ENCODE measurements around the gene SIRT5.

The SIRT5 gene

GRCh38 chr6:13565921-13566320 lies 8.5 kb upstream of the SIRT5 start:
- no peaks in the 10 kb centered on the region for H3K79me2 ChIP-seq (ENCODE audit: low read length)
- TF ChIP-seq CTCF (IDR thresholded peaks at IDR 0.05; ENCODE audit: low read length) (no peak), EZH2phosphoT487 (IDR thresholded peaks at IDR 0.05; ENCODE audit: low read length) (no peak), EZH2 (optimal IDR thresholded peaks at IDR 0.05; ENCODE audit: low read depth, low read length) (no peak)
- no peaks in the 10 kb centered on the region for H3K36me3 ChIP-seq (replicated peaks; ENCODE audit: insufficient read depth, low read length)
- no peaks in the 10 kb centered on the region for H3K27me3 ChIP-seq (replicated peaks; ENCODE audit: insufficient read depth, low read length)
- H3K4me1 ChIP-seq (ENCODE audit: low read length) = no peaks in the 10 kb centered on the region
- no peak overlapping the region for H2AFZ ChIP-seq (ENCODE audit: low read length)
- no peak for DNase-seq
- H3K4me2 ChIP-seq (ENCODE audit: low read depth, low read length) = no peak overlapping the region
- no peaks in the 10 kb centered on the region for H3K9me2 ChIP-seq (replicated peaks; ENCODE audit: insufficient read depth, low read length)
- no peak overlapping the region for H3K9ac ChIP-seq (ENCODE audit: low read length)
- H3K27ac ChIP-seq (ENCODE audit: low read length) = no peak overlapping the region
- no peak overlapping the region for H3K4me3 ChIP-seq (ENCODE audit: low read length)
- H3F3A ChIP-seq (ENCODE audit: insufficient read depth, low read length) = no peaks in the 10 kb centered on the region
- H3K9me3 ChIP-seq (replicated peaks; ENCODE audit: insufficient read depth, low read length) = no peaks in the 10 kb centered on the region
- H4K20me1 ChIP-seq (ENCODE audit: insufficient read depth, low read length) = no peaks in the 10 kb centered on the region

- Histone ChIP-seq H3K27me3 (replicated peaks; ENCODE audit: insufficient read depth, low read length) (no peaks in the 10 kb centered on the region), H3K79me2 (ENCODE audit: low read length) (no peaks in the 10 kb centered on the region), H4K20me1 (ENCODE audit: insufficient read depth, low read length) (no peaks in the 10 kb centered on the region), H3K27ac (ENCODE audit: low read length) (no peak overlapping the region), H3K4me1 (ENCODE audit: low read length) (no peaks in the 10 kb centered on the region), H3K9me2 (replicated peaks; ENCODE audit: insufficient read depth, low read length) (no peaks in the 10 kb centered on the region), H3K4me3 (ENCODE audit: low read length) (no peak overlapping the region), H3F3A (ENCODE audit: insufficient read depth, low read length) (no peaks in the 10 kb centered on the region), H3K9ac (ENCODE audit: low read length) (no peak overlapping the region), H3K4me2 (ENCODE audit: low read depth, low read length) (no peak overlapping the region), H3K9me3 (replicated peaks; ENCODE audit: insufficient read depth, low read length) (no peaks in the 10 kb centered on the region), H3K36me3 (replicated peaks; ENCODE audit: insufficient read depth, low read length) (no peaks in the 10 kb centered on the region), H2AFZ (ENCODE audit: low read length) (no peak overlapping the region)
- TF ChIP-seq EZH2phosphoT487 (IDR thresholded peaks at IDR 0.05; ENCODE audit: low read length) (no peak), CTCF (IDR thresholded peaks at IDR 0.05; ENCODE audit: low read length) (no peak), EZH2 (optimal IDR thresholded peaks at IDR 0.05; ENCODE audit: low read depth, low read length) (no peak)
- no peak for DNase-seq
Observed at GRCh38 chr6:13566500-13566899, 7.9 kb upstream of the SIRT5 start.

- Histone ChIP-seq H3K4me3 (ENCODE audit: low read length) (no peak overlapping the region), H3K9ac (ENCODE audit: low read length) (no peak overlapping the region), H3K4me2 (ENCODE audit: low read depth, low read length) (no peak overlapping the region), H3K36me3 (replicated peaks; ENCODE audit: insufficient read depth, low read length) (no peaks in the 10 kb centered on the region), H3K27me3 (replicated peaks; ENCODE audit: insufficient read depth, low read length) (no peaks in the 10 kb centered on the region), H2AFZ (ENCODE audit: low read length) (no peak overlapping the region), H3K9me2 (replicated peaks; ENCODE audit: insufficient read depth, low read length) (no peaks in the 10 kb centered on the region), H4K20me1 (ENCODE audit: insufficient read depth, low read length) (no peaks in the 10 kb centered on the region), H3K79me2 (ENCODE audit: low read length) (0 out of 2 replicates have a peak, but pooled peaks cover 3% of the 10 kb centered on the region), H3K27ac (ENCODE audit: low read length) (no peak overlapping the region), H3F3A (ENCODE audit: insufficient read depth, low read length) (0 out of 2 replicates have a peak, but pooled peaks cover 4% of the 10 kb centered on the region), H3K4me1 (ENCODE audit: low read length) (peaks cover 6% of the 10 kb centered on the region), H3K9me3 (replicated peaks; ENCODE audit: insufficient read depth, low read length) (no peaks in the 10 kb centered on the region)
- no peak for DNase-seq
- TF ChIP-seq EZH2 (optimal IDR thresholded peaks at IDR 0.05; ENCODE audit: low read depth, low read length) (no peak), CTCF (IDR thresholded peaks at IDR 0.05; ENCODE audit: low read length) (no peak), EZH2phosphoT487 (IDR thresholded peaks at IDR 0.05; ENCODE audit: low read length) (no peak)
Observed at GRCh38 chr6:13568970-13569369, 5.4 kb upstream of the SIRT5 start.

Data from MM.1S (cell line).